IPS DF 4.7 (cell line): Measurements from ENCODE around the gene ASB10.

Experiments
- DNase-seq: peaks from one replicate; pipeline ENCODE4 v3.0.0-alpha.2; 2013; ENCODE audit warnings: low spot score; ENCODE audit errors: extremely low read depth

ASB10 gene

GRCh38 chr7:151166629-151167196 is 20.3 kb downstream of the ASB10 start:
- no peak for DNase-seq

DNA sequence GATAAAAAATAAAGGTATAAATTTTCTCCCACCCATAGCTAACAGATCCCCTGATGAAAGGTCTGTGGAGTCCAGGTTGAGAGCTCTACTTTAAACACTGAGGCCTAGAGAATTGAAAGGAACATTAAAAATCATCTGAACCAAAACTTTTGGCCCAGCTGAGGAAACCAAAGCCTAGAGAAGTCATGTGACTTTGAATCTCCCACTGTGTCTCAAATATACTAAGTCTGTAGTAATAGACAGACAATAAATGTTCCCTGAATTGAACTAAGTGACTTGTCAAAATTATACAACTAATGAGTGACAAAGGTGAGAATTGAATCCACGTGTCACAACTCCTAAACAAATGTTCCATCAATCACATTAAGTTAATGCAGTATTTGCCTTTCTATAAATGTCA is 25.3 kb downstream of the ASB10 start:
- DNase-seq = no peak

GRCh38 chr7:151157645-151158329 is 29.3 kb downstream of the ASB10 start:
- DNase-seq = no peak

- no peak for DNase-seq
Observed at GRCh38 chr7:151152643-151153513, 34.2 kb downstream of the ASB10 start.

DNA sequence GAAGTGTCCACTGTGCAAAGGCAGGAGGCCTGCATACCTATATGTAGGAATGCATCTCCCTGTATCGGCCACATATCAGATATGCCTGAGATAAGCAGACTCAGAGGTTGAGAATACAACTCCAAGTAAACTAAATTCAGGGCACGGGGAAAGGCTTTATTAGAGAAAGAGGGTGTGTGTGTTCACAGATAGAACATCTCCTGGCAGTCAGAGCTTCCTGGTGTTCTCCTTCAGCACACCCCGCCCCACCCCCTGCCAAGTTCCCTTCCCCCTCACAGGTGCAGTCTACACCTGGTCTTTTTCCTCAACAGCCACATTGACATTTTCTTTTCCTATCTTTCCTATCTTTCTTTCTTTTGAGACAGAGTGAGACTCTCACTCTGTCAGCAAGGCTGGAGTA is 36.7 kb downstream of the ASB10 start:
- no peak for DNase-seq

DNA sequence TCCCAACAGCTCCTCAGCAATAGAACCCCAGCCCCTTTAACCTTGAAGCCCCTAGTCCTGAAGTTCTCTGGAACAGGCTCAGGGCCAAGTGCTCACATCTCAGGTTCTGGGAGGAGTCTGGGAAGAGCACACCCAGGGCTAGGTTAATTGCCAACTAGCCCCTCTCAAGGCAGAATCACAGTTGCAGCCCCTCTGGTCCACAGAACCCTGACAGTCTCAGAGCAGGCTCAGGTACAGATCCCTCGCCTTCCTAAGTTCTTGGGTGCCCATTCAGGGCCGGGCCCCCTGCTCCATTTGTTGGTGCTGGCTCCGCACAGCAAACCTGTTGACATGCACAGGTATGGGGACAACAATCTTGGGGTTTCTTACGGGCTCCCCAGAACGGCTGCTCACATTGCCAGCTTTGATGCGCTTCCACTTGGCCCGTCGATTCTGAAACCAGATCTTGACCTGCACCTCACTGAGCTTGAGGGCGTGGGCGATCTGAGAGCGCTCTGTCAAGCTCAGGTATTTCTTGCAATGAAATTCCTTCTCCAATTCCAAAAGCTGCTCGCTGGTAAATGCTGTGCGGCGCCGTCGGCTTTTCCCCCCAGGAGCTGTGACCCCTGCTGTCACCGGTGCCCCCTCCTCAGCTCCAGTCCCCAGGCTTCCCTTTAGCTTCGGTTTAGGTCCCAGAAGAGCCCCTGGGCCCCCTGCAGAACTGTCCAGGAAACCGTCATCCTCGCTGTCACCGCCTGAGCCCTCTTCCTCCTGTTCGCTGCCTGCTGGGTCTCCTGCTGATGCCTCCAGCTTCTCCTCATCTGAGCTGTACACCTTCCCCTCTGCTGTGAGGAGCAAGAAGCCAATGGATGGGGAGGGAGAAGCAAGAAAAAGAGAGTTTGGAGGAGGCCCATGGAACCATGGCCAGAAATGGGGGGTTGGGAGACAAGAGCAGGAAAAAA is 38.5 kb downstream of the ASB10 start:
- DNase-seq = no peak

DNA sequence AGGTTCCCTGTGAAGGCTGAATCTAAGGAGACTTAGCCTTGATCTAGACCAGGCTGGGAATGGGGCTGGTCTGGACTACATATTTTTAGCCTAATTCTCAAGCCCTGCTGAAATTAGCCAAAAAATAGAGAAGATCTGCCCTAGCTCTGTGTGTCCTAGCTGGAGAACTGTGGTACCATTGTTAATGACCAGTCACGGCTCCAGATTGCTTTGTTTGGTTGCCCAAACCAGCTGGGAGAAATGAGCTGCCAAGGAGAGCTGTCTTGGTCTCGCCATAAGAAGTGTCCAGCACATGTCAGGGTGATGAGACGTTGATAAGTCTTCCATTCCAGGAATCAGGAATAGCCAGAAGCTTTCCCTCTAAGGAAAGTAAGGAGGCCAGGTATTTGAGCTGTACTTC is 40.3 kb downstream of the ASB10 start:
- no peak for DNase-seq

DNA sequence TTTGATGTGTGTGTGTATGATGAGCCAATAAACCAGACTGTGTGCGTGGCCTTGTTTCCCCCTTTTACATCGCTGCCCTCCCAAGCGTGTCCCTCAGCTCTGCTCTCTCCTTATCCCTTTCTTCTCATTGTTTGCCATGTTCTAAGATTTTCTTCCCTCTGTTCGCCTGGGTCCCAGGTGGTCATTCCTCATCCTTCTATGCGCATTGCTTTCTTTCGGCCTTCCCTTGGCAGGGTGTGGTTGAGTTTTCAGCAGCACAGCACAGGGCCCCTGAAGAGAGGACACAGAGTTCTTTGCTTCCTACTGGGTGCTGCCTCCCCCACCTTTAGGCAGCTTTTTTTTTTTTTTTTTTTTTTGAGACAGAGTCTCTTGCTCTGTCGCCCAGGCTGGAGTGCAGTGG is 42.7 kb downstream of the ASB10 start:
- no peak for DNase-seq

DNA sequence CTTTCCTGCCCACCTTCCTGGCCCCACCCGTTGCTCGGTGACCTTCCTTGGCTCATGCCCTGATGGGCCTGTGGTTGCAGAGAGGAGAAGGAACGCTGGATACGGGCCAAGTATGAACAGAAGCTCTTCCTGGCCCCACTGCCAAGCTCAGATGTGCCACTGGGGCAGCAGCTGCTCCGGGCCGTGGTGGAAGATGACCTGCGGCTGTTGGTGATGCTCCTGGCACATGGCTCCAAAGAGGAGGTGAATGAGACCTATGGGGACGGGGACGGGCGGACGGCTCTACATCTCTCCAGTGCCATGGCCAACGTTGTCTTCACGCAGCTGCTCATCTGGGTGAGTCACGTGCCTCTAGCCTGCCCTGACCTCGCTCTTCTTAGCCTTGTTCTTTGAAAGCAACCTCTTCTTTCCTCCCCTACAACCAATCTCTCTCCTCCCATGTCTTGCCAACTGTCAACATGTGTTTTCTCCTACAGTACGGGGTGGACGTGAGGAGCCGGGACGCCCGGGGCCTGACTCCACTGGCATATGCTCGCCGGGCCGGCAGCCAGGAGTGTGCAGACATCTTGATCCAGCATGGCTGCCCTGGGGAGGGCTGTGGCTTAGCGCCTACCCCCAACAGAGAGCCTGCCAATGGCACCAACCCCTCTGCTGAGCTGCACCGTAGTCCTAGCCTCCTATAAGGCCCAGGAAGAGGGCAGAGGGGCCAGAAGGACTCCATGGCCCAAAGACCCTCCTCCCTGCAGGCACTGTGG is 43.6 kb downstream of the ASB10 start:
- DNase-seq = no peak

- DNase-seq = no peak
Observed at GRCh38 chr7:151142686-151143040, 44.4 kb downstream of the ASB10 start.

DNA sequence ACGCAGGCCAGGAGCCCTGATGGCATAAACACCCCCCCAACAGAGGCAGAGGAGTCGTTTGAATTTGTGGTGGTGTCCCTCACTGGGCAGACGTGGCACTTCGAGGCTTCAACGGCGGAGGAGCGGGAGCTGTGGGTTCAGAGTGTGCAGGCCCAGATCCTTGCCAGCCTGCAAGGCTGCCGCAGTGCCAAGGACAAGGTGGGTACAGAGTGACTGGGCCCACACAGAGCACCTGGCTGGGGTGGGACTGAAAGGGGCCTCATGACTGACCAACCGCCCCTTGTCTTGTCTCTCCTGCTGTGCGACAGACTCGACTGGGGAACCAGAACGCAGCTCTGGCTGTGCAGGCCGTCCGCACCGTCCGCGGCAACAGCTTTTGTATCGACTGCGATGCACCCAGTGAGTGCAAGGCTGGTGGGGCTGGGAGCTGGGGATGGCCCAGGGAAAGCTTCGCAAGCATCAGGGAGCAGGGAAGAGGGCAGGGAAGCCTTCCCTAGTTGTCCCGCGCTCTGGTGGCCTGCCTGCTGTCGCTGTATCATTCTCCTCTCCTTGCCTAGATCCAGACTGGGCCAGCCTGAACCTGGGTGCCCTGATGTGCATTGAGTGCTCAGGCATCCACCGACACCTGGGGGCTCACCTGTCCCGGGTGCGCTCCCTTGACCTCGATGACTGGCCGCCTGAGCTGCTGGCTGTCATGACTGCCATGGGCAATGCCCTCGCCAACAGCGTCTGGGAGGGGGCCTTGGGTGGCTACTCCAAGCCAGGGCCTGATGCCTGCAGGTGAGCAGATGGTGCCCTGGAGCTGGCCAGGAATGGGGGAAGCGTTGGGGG is 45.0 kb downstream of the ASB10 start:
- no peak for DNase-seq

DNA sequence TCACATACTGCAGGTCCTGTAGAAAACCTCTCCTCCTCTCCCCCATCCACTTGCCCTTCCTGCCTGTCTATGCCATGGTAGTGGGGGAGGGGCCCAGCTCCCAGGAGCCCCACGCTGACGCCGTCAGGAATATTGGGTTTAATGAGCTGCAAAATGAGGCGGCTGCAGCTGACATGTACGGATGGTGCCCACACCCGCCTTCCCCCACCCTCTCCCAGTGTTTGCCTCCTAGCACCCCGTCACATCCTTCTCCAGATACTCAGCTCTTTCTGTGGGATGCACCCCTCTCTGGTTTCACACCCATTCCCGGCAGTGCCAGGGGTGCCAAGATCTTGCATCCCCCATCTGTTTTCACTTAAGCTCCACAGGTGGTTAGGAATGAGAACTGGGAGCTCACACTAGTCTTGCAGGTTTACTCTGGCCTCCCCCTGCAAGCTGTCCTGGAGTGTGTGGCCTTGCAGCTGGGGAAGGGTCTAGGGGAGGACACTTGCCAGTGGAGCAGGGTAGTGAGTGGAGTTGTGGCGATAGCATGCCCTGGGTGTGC is 45.7 kb downstream of the ASB10 start:
- DNase-seq = no peak

DNA sequence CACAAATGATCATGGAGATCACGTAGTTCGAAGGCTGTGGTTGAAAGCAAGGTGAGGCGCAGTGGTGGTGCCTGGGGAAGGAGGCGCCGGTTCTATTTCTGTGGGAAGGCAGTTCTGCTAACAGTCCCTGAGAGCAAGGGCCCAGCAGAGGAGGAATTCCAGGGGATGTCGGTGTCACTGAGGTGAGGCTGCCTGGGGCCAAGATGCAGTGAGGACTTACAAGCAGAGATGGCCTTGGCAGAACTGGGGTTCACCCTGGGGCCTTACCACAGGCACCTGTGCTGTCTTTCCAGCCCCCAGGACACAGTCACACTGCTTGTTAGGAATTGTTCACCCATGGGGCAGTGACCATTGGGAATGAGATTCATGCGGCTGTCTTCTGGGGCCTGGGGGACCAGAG is 46.2 kb downstream of the ASB10 start:
- no peak for DNase-seq

GRCh38 chr7:151139791-151140190 is 47.3 kb downstream of the ASB10 start:
- DNase-seq = no peak

- no peak for DNase-seq
Observed at GRCh38 chr7:151139071-151139790, 47.8 kb downstream of the ASB10 start.

DNA sequence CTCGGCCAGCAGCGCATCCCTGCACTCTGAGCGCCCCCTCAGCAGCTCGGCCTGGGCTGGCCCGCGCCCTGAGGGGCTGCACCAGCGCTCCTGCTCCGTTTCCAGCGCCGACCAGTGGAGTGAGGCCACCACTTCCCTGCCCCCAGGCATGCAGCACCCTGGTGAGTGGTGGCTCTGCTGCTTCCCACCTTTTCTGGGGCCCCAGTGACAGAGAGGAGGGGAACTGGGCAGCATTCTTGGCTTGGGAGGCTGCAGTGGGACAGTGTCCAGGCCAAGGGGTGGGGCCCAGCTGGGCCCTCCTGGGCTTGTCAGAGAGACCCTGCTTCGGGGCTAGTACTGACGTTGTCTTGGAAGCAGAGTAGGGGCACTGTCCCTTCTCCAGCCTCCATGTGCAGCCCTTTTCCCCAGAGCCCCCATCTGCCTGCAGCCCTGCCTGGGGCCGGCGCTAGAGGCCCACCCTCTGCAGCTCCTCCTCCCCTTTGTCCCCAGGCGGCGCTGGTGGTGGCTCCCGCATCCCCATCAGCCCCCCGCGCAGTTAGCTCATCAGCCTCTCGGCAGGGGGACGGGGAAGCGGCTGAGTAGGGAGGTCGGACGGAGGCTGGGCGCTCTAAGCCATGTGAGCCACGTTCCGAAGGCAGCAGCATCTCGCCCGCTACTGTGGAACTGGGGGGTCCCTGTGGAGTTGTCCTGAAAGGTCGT is 48.7 kb downstream of the ASB10 start:
- no peak for DNase-seq

- no peak for DNase-seq
Observed at GRCh38 chr7:151137791-151138152, 49.3 kb downstream of the ASB10 start.

- no peak for DNase-seq
Observed at GRCh38 chr7:151137076-151137675, 49.9 kb downstream of the ASB10 start.
